ENCODE measurements around the gene C16orf90.

C16orf90 gene

DNA sequence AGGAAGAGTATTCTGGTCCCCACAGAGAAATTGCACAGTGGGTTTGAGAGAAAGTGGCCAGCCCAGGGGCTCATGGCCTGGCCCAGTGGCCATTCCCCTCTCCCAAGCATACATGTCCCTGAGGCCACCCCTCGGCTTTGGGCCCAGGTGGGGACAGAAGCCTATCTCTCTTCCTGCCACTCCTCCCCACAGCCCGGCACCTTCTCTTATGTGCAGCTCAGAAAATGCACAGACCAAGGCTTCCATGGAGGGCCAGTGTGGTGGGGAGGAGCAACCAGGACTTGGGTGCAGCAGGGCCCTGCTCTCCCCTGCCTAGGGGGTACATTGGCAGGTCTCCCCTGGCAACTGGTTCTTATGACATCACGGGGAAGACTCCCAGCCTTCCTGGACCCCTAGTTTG is at the start of gene C16orf90:
Gene C16orf90 (minus strand): TSS at position 314 of the 400 bp plus-strand sequence. CDS start 68 bp downstream, at position 246.
- DNase-seq = no peak

DNA sequence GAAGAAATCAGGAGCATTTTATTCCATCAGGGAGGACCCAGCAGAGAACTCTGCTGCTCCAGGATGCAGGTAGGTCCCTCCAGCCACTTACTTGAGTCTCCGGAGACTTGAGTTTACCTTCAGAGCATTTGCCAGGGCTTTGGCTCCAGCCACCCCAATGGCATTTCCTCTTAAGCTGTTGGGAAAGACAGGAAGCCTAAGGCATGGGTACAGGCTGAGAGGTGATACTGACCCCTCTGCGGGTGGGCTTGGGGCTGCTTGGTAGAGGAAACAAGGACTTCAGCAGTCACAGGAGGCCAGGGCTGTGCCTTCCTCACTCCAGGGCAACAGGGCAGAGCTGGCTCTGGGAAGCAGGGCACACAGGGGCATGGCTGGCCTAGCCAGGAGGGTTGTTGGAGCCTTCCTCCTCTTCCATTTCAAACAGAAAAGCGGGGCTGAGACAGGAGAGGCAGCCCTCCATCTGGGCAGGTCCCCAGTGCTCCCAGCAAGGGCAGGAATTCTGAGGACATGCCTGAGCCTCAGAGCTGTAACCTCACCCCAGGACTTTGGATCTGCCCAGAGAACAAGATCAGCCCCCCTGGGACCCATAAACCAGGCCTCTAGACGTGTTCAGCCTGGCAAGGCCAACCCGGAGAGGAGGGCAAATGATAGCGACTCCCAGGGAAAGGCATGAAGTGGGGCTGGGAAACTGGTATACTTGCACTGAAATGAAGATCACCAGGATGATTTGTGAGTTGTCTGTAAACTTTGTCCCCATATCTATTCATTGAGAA is 47.5 kb upstream of the C16orf90 start:
- no peak for DNase-seq

DNA sequence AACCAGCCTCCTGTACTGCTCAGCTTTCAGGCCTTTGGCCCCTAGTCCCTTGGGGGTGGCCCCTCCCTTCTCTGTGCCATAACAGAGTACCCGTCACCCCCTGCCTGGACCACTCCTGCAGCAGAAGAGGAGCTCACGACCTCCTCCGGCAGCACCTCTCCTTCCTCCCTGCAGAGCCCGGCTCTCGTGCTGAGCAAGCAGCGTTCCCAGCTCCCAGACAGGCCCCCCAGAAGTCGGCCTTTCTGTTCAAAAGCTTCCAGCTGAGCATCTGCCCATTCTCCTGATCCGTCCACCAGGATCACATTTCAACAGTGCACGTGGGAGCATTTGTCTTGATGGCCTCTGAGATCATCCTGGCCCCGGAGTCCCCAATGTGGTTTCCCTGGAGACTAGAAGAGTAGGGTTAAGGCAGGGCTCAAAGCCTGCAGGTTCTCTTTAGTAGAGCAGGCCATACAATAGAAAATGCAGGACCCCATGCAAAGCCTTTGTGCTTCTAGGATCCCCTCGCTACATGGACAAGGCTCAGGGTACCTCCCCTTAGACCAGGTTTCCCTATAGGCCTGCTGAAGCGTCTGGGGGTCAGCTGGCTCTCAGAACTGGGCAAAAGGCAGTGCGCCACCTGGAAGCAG is 46.4 kb upstream of the C16orf90 start:
- no peak for DNase-seq

GRCh38 chr16:3538222-3538621 is 42.9 kb upstream of the C16orf90 start:
- DNase-seq = no peak

DNA sequence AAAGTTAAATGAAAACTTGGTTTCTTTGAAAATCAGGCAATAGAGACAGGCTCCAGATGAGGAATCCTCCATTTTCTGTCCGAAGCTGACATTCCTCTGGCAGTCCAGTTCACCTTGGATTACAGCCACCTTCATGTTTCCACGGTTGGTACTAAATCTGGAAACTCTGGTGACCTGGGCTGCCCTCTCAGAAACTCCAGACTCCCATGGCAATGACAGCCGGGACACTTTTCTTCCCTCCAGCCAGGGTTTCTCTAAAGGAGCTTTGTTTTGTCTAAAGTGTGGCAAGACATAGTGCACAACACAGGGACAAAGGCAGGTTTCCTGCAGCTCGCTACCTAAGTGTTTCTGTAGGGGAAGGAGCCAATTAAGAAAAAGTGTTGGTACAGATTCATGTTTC is 41.6 kb upstream of the C16orf90 start:
- DNase-seq = no peak

DNA sequence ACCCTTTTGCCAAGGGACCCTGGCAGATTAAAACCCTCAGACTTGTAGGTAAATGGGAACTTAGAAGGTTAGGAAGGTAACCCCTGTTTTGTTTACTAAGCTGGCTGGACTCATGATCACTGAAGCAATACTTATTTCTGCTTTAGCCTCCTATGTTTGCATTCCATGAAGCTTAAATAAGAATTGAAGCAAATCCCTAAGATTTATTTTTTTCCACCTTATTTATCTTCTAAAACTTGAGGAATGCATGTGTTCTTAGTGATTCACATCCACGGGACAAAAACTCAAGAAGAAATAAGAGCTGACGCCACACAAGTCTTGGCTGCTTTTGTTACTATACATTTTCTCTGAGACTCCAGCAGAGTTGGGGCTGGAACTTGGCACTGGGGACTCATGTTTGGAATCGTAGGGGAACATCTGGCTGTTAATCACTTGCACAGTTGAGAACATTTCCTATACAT is 41.0 kb upstream of the C16orf90 start:
- DNase-seq = no peak

GRCh38 chr16:3534126-3534525 is 38.8 kb upstream of the C16orf90 start:
- DNase-seq = no peak

DNA sequence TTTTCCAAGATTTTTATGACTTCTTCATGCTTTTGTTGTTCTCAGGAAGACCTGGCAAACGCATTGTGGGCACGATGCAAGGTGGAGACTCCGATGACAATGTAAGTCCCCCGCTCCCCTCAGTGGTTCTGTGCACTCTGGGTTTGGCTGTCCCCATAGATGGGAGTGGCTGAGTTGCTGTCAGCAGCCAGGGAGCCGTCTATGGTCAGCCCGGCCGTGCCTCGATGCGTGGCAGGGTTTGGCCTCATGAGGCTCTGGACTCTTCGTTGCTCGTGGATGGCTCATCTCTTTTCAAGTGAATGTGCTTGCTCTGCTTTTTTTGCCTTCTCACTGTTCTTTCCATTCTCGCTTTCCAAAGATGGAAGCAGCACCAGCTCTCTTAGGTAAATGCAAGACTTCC is 37.5 kb upstream of the C16orf90 start:
- DNase-seq = no peak

- DNase-seq = no peak
These were observed 35.2 kb upstream of the C16orf90 start for GRCh38 chr16:3530371-3530914.

DNA sequence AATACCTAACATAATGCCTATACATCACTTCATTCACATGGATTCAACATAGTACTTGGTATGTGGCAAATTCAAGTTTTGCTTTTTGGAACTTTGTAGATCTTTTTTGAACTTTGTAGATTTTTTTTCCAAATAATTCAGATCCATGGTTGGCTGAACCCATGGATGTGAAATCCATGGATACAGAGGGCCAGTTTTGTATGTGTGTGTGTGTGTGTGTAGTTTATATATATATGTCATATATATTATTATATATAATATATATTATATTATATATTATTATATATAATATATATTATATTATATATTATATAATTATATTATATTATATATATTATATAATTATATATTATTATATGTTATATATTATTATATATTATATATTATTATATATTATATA is 33.9 kb upstream of the C16orf90 start:
- DNase-seq = no peak

DNA sequence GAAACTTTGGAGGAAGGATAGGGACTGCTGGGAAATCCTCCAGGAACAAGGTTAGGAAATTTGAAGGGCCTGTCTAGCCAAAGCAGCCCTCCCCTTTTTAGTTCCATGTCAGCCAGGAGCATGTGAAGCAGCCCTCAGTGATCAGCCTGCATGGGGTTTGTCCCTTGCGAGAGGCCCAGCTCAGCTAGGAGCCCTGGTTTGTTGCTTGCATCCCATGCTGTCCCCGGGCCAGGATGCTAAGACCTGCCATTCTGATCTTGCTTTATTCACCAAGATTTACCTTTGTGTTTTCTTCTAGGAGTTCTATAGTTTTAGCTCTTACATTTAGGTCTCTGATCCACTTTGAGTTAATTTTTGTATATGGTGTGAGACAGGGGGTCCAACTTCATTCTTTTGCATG is 33.1 kb upstream of the C16orf90 start:
- DNase-seq = no peak

DNA sequence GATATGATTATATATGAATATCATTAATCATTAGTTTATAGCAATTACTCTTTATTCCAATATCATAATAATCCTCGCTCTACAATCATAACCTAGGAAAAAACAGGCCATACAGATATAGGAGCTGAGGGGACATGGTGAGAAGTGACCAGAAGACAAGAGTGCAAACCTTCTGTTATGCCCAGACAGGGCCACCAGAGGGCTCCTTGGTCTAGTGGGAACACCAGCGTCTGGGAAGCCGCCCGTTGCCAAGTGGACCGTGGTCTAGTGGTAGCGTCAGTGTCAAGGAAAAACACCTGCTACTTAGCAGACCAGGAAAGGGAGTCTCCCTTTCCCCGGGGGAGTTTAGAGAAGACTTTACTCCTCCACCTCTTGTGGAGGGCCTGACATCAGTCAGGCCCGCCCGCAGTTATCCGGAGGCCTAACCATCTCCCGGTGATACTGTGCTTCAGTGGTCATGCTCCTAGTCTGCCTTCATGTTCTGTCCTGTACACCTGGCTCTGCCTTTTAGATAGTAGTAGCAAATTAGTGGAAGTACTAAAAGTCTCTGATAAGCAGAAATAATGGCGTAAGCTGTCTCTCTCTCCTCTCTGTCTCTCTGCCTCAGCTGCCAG is 32.0 kb upstream of the C16orf90 start:
- peak; percentile 63 for DNase-seq

- no peak for DNase-seq
These were observed 30.7 kb upstream of the C16orf90 start for GRCh38 chr16:3525951-3526350.

GRCh38 chr16:3523281-3523680 is 28.0 kb upstream of the C16orf90 start:
- no peak for DNase-seq

GRCh38 chr16:3520841-3521240 is 25.6 kb upstream of the C16orf90 start:
- DNase-seq = no peak

GRCh38 chr16:3520413-3520812 is 25.1 kb upstream of the C16orf90 start:
- no peak for DNase-seq

DNA sequence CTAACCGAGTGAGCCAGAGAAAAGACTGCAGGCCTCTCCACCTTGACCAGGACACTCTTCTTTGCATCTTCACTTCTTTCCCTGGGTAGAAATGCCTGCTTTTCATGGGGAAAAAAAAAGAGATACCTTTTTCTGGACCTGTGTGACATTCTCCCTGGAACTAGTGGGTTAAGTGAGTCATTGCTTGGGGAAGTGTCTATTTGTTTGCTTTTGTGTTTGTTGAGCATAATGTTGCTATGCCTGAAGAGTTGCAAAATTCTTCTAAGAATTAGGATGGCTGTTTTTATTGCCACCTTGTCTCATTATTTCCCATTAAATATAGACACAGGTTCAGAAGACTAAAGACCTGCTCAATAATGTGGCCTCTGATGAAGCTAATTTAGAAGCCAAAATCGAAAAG is 24.3 kb upstream of the C16orf90 start:
- no peak for DNase-seq

DNA sequence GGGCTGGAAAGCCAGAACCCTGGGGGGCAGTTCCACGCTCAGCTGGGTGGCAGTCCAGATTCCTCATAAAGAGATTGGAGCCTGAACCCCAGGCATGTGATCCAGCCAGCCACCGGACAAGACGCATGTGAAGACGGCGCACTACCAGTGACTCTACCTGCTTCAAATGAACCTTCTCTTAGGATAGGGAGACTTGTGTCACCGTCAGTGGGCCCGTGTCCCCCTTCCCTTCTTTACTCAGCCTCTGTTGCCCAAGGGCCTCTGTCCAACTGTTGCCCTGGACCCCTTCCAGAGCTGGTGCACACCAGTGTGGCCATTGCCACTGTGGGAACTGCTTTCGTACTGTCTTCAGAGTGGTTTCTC is 23.7 kb upstream of the C16orf90 start:
- DNase-seq = no peak

GRCh38 chr16:3518292-3518985 is 23.1 kb upstream of the C16orf90 start:
- no peak for DNase-seq

- DNase-seq = no peak
These were observed 20.6 kb upstream of the C16orf90 start for GRCh38 chr16:3515897-3516296.

DNA sequence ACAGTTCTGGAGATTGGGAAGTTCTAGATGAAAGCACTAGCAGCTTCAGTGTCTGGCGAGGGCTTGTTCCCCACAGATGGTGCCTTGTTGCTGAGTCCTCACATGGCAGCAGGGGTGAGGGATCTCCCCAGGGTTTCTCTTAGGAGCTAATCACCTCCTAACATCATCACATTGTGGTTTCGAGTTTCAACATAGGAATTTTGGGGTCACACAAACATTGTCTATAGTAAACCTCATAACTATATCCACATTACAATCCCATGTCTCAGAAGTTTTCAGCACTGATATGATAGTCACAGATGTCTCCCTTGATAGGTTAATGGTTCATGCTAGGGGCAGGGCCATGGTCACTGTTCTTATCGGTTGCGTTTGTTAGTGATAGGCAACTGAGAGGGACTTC is 19.3 kb upstream of the C16orf90 start:
- no peak for DNase-seq

DNA sequence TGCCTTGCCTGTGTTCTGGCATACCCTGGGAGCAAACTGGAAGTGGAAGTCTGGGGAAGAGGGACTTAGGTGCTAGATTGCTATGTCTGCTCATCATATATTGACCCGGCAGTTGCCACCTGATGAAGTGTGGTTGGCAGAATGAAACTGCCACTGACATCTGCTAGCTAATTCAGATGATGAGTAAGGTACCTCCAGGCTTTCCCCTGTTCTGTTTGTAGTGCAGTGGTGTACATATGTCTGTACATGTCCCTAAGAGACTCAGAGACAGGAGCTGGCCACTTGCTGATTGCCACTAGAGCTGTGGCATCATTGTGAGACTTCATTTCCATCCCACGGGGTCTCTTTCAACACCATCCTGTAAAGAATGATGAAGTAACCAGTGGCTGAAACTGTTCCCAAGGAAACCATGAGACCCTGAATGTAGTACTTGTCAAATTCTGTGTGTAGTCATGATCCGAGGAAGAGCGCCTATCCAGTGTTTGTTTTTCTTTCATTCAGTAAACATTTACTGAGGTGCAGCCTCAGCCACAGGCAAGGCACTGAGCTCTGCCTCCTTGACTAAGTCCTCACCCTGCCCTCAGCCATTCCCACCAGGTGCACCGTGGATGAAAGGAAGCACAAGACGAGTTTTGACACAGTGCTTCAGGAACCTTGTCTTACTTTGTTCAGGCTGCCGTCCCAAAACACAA is 18.7 kb upstream of the C16orf90 start:
- no peak for DNase-seq

All from activated CD4-positive, CD25-positive, alpha-beta regulatory T cell treated with anti-CD3 and anti-CD28 coated beads, Interleukin-2, amount 50 U/mL, for 72 hours (primary cell).